IMR-90 (cell line): ENCODE data around the gene FANCE. TPM values are rescaled to one million over a fixed set of nuclear protein-coding genes. Genes with fewer than 3 reads are reported as not detected.

Experiments used
- ATAC-seq: fragments of 200-7000 bp; cut with Tn5 transposase; 2 replicates; pipeline ENCODE4 v1.9.1; 2020; ENCODE audit warnings: low read depth, mild to moderate bottlenecking, moderate library complexity
- BruUV-seq: library from RNA; stranded (reverse); fragments of 400-500 nt; replicated peaks from 2 replicates; lab custom pipeline; 2021; lab: Mats Ljungman, UMichigan
- CTCF ChIA-PET: fragments of 300-600 bp; formaldehyde crosslinking; extraction: SDS; loops from one replicate; lab custom pipeline; 2021; ENCODE audit warnings: antibody characterized with exemption; lab: Yijun Ruan, JAX
- POLR2A ChIA-PET: fragments of 300-600 bp; sonication (Branson Sonifier 250); formaldehyde crosslinking; loops from one replicate; lab custom pipeline; 2022; ENCODE audit warnings: antibody characterized with exemption; ENCODE audit not compliant: unreplicated experiment; lab: Charles Lee
- DNase-seq: peaks from one replicate; pipeline ENCODE4 v3.0.0; 2013
- H2AFZ ChIP-seq: replicated peaks from 2 replicates; pipeline ENCODE3; 2013; ENCODE audit warnings: low read length, mild to moderate bottlenecking; ENCODE audit not compliant: poor library complexity
- H2AK5ac ChIP-seq: 2 replicates; pipeline ENCODE4 v1.6.1; 2013; ENCODE audit warnings: low read depth, low read length, inconsistent platforms
- H2AK9ac ChIP-seq: replicated peaks from 2 replicates; pipeline ENCODE3; 2013; ENCODE audit warnings: mild to moderate bottlenecking, low read depth, low read length, moderate library complexity; ENCODE audit not compliant: poor library complexity
- H2BK120ac ChIP-seq: 2 replicates; pipeline ENCODE4 v1.6.1; 2013; ENCODE audit warnings: low read depth, low read length, inconsistent platforms
- H2BK15ac ChIP-seq: 3 replicates; pipeline ENCODE4 v1.6.1; 2013; ENCODE audit warnings: low read depth, low read length, inconsistent platforms
- H2BK20ac ChIP-seq: 2 replicates; pipeline ENCODE4 v1.6.1; 2013; ENCODE audit warnings: low read depth, mild to moderate bottlenecking, inconsistent platforms, low read length, moderate library complexity
- H2BK5ac ChIP-seq: 2 replicates; pipeline ENCODE4 v1.6.1; 2013; ENCODE audit warnings: mild to moderate bottlenecking, low read depth, low read length, inconsistent platforms; ENCODE audit not compliant: poor library complexity, severe bottlenecking
- H3K14ac ChIP-seq: replicated peaks from 2 replicates; pipeline ENCODE4 v1.6.1; 2013; ENCODE audit warnings: low read depth, low read length, inconsistent platforms
- H3K18ac ChIP-seq: 2 replicates; pipeline ENCODE4 v1.6.1; 2013; ENCODE audit warnings: low read depth, low read length, control low read depth
- H3K23ac ChIP-seq: 2 replicates; pipeline ENCODE4 v1.6.1; 2013; ENCODE audit warnings: low read depth, low read length, inconsistent platforms
- H3K27ac ChIP-seq: 2 replicates; pipeline ENCODE4 v1.5.1; 2013; ENCODE audit warnings: mild to moderate bottlenecking, control low read depth, low read length; ENCODE audit not compliant: insufficient read depth
- H3K27me3 ChIP-seq: 2 replicates; pipeline ENCODE4 v1.6.1; 2013; ENCODE audit warnings: low read length; ENCODE audit not compliant: control insufficient read depth, insufficient read depth
- H3K36me3 ChIP-seq: 2 replicates; pipeline ENCODE4 v1.6.1; 2013; ENCODE audit warnings: low read length, mixed read lengths; ENCODE audit not compliant: control insufficient read depth, insufficient read depth
- H3K4ac ChIP-seq: 2 replicates; pipeline ENCODE4 v1.6.1; 2013; ENCODE audit warnings: low read depth, low read length, inconsistent platforms
- H3K4me1 ChIP-seq: 2 replicates; pipeline ENCODE4 v1.6.1; 2013; ENCODE audit warnings: low read length, mixed read lengths; ENCODE audit not compliant: control insufficient read depth, insufficient read depth
- H3K4me2 ChIP-seq: 2 replicates; pipeline ENCODE4 v1.6.1; 2013; ENCODE audit warnings: low read depth, mild to moderate bottlenecking, control low read depth, low read length, moderate library complexity
- H3K4me3 ChIP-seq: 2 replicates; pipeline ENCODE4 v1.5.1; 2013; ENCODE audit warnings: low read depth, mild to moderate bottlenecking, control low read depth, low read length, moderate library complexity; ENCODE audit not compliant: insufficient read depth
- H3K56ac ChIP-seq: 2 replicates; pipeline ENCODE4 v1.6.1; 2013; ENCODE audit warnings: low read length, inconsistent platforms; ENCODE audit not compliant: insufficient read depth; ENCODE audit errors: extremely low read depth
- H3K79me1 ChIP-seq, 2 experiments: 2 replicates each; pipeline ENCODE4 v1.6.1; 2013; ENCODE audit warnings: low read length in 2 of 2, inconsistent platforms in 1 of 2, low read depth in 1 of 2
- H3K9ac ChIP-seq: 2 replicates; pipeline ENCODE4 v1.6.1; 2013; ENCODE audit warnings: low read depth, low read length, control low read depth
- H3K9me1 ChIP-seq: 2 replicates; pipeline ENCODE4 v1.6.1; 2013; ENCODE audit warnings: low read length, inconsistent platforms; ENCODE audit not compliant: insufficient read depth
- H3K9me3 ChIP-seq: 2 replicates; pipeline ENCODE4 v1.6.1; 2013; ENCODE audit warnings: low read length; ENCODE audit not compliant: control insufficient read depth, insufficient read depth
- H4K20me1 ChIP-seq: 2 replicates; pipeline ENCODE4 v1.6.1; 2013; ENCODE audit warnings: low read length, inconsistent platforms; ENCODE audit not compliant: insufficient read depth
- H4K5ac ChIP-seq: 2 replicates; pipeline ENCODE4 v1.6.1; 2013; ENCODE audit warnings: mild to moderate bottlenecking, low read depth, low read length, control low read depth
- H4K8ac ChIP-seq, 2 experiments: 2 replicates each; pipeline ENCODE4 v1.6.1; 2013; ENCODE audit warnings: low read depth in 2 of 2, low read length in 2 of 2, control low read depth in 1 of 2, inconsistent platforms in 1 of 2
- H4K91ac ChIP-seq: 2 replicates; pipeline ENCODE4 v1.6.1; 2013; ENCODE audit warnings: low read depth, low read length, inconsistent platforms; ENCODE audit not compliant: insufficient read depth
- CEBPB ChIP-seq: IDR thresholded peaks from 2 replicates; pipeline ENCODE4 v1.6.1; 2012; ENCODE audit warnings: low read depth, low read length, improper control_type of control experiment
- CHD1 ChIP-seq: IDR thresholded peaks from 2 replicates; pipeline ENCODE4 v1.6.1; 2012; ENCODE audit warnings: low read depth, low read length, improper control_type of control experiment
- FOS ChIP-seq: fragments of 150-350 bp; IDR thresholded peaks from 2 replicates; pipeline ENCODE4 v1.6.1; 2016; ENCODE audit warnings: low read depth, low read length
- MAZ ChIP-seq: IDR thresholded peaks from 2 replicates; pipeline ENCODE4 v1.6.1; 2012; ENCODE audit warnings: low read depth, mild to moderate bottlenecking, low read length, improper control_type of control experiment, moderate library complexity, borderline replicate concordance
- RAD21 ChIP-seq: IDR thresholded peaks from 2 replicates; pipeline ENCODE4 v1.6.1; 2012; ENCODE audit warnings: low read length, improper control_type of control experiment
- RCOR1 ChIP-seq: IDR thresholded peaks from 2 replicates; pipeline ENCODE4 v1.6.1; 2012; ENCODE audit warnings: mild to moderate bottlenecking, low read length, improper control_type of control experiment; ENCODE audit not compliant: insufficient replicate concordance
- RFX5 ChIP-seq: IDR thresholded peaks from 2 replicates; pipeline ENCODE4 v1.8.0; 2012; ENCODE audit warnings: low read depth, mild to moderate bottlenecking, low read length, moderate library complexity
- WGBS, 2 experiments: methylation state at CpG; one replicate each; pipeline versions ENCODE4 v1.1.5 to v1.1.7; 2013; ENCODE audit warnings: missing lambda C conversion rate in 2 of 2; ENCODE audit not compliant: insufficient read length in 1 of 2; ENCODE audit errors: extremely low coverage in 2 of 2; 5-methylcytosine and 5-hydroxymethylcytosine counted together
- dilution Hi-C: fragments of 300-500 bp; cut with HindIII; formaldehyde crosslinking; loops from one replicate; pipeline ENCODE4 v1.14.3; 2018; ENCODE audit warnings: low sequenced_read_pairs; ENCODE audit not compliant: unreplicated experiment
- in situ Hi-C: fragments of 300-500 bp; cut with MboI; formaldehyde crosslinking; loops from 3 replicates; pipeline ENCODE4 v1.14.3; 2019; ENCODE audit warnings: low sequenced_read_pairs, inconsistent platforms, mixed read lengths
- intact Hi-C: fragments of 100-400 bp; cut with micrococcal nuclease; formaldehyde crosslinking; loops from 2 replicates; pipeline ENCODE4 v1.10.0; 2022
- polyA plus RNA-seq, 3 experiments: library from polyadenylated mRNA; depleted of rRNA; stranded (reverse); fragments of >200 nt; gene quantifications; 2 replicates each; pipeline ENCODE4 v1.2.3, GENCODE V29; 2012; ENCODE audit warnings: low replicate concordance in 1 of 3
- total RNA-seq: library from RNA; depleted of rRNA; stranded (reverse); fragments of >200 nt; gene quantifications from 2 replicates; pipeline ENCODE4 v1.2.3, GENCODE V29; 2012

FANCE gene
- total and polyA plus RNA-seq, 2 of the 4 experiments (the other 2 are of a cell fraction): 7.1 to 9.1 TPM

DNA sequence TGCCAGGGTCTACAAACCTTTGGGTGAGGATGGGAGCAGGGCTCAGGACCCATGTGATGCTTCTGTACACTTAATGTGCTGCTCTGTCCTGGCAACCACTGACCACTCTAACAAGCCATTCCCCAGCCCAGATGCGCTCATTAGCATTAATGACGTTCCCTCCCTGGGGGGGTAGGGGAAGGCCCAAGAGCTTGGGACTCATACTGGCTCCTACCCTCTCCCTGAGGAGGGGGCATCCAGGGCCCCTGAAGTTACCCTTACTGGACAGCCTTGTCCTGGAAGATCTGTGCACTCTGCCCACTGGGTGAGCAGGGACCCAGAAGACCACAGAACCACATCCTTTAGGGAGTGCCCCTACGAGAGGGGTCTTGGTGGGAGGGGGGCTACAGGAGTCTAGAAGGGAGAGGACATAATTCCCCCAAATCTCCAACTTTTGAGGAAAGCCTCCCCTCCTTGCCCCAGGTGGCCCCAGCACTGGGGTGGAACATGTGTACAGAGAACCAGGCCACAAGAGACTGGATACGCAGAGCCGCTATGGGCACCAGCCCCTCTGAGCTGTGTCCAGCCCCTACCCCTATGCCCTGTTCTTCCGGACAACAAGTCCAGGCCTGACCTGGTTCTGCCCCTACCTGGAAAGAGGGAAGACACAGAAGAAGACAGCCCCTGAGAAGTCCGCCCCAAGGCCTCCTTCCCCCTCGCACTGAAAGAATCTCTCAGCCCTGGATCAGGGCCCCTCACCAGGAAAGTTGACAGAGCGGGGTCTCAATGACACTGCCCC is 43.3 kb downstream of the FANCE start:
- H3K9ac ChIP-seq: peak overlapping the region; percentile 98
- H2AFZ ChIP-seq: peak overlapping the region; percentile 86
- H4K5ac ChIP-seq: no peak overlapping the region; the same call in 1 of the 2 replicates
- no peak for ATAC-seq
- peak overlapping the region; percentile 77; the same call in 1 of the 2 replicates for H3K56ac ChIP-seq
- peaks cover 49% of the 10 kb centered on the region for H3K4me1 ChIP-seq
- WGBS, 2 experiments: no CpG with 5 or more reads among the region's 9 CpGs
- H3K14ac ChIP-seq: peak overlapping the region; percentile 92
- H3K9me3 ChIP-seq: no peaks in the 10 kb centered on the region
- H2BK15ac ChIP-seq: peak overlapping the region; percentile 42; the same call in 1 of the 3 replicates
- peak overlapping the region; percentile 55; the same call in 1 of the 2 replicates for H2BK120ac ChIP-seq
- in situ Hi-C loops: no loop called here
- H3K9me1 ChIP-seq: peaks cover 32% of the 10 kb centered on the region
- peak overlapping the region; percentile 24 to 72; a peak in 2 of 4 replicates for H4K8ac ChIP-seq
- H2AK9ac ChIP-seq: peak overlapping the region; percentile 92
- no peaks in the 10 kb centered on the region for H3K27me3 ChIP-seq
- intact Hi-C loops: loop anchor here (2.0 kb wide), 1 partner anchor 25 kb away; no protein-coding TSS in a partner anchor
- CTCF ChIA-PET: interaction anchor here (0.6 kb wide), 1 partner anchor 1596 kb away, joined by 3 read pairs; no protein-coding TSS in a partner anchor
- dilution Hi-C loops: no loop called here
- DNase-seq: peak; percentile 38
- POLR2A ChIA-PET: interaction anchor here (0.5 kb wide), 1 partner anchor 273 kb away, joined by 4 read pairs; no protein-coding TSS in a partner anchor
- peak overlapping the region; percentile 84 for H3K27ac ChIP-seq
- peaks cover 12 to 71% of the 10 kb centered on the region in 2 experiments; a peak in 3 of 4 replicates for H3K79me1 ChIP-seq
- 0 out of 2 replicates have a peak, but pooled peaks cover 5% of the 10 kb centered on the region for H3K36me3 ChIP-seq
- peak overlapping the region; percentile 92 for H3K23ac ChIP-seq
- H4K91ac ChIP-seq: peak overlapping the region; percentile 82
- H4K20me1 ChIP-seq: peaks cover 34% of the 10 kb centered on the region
- H3K4me2 ChIP-seq: peak overlapping the region; percentile 94
- peak overlapping the region; percentile 63 for H3K4me3 ChIP-seq
- peak overlapping the region; percentile 88 for H2BK5ac ChIP-seq
- H3K18ac ChIP-seq: peak overlapping the region; percentile 34; the same call in 1 of the 2 replicates
- peak overlapping the region; percentile 97 for H3K4ac ChIP-seq
- H2BK20ac ChIP-seq: no peak overlapping the region
- peak overlapping the region; percentile 91 for H2AK5ac ChIP-seq
- no peak for TF ChIP-seq FOS
- TF ChIP-seq CEBPB: no peak
- no peak for TF ChIP-seq RAD21
- TF ChIP-seq CHD1: no peak
- 0 out of 2 replicates have a peak, but pooled peaks have one; percentile 23 for TF ChIP-seq MAZ
- TF ChIP-seq RFX5: peak; percentile 88
- no peak for TF ChIP-seq RCOR1
- TSS peak; percentile 45 for BruUV-seq
